ENCODE data around the gene NEK10. TPM values are rescaled to one million over a fixed set of nuclear protein-coding genes. Genes with fewer than 3 reads are reported as not detected.

Gene NEK10
- total RNA-seq, 1 experiment from 2014 or later: 1.2 TPM

GRCh38 chr3:27275441-27275990 is 93.7 kb downstream of the NEK10 start:
- no peak for ATAC-seq

More at GRCh38 chr3:27275441-27275990, 93.7 kb downstream of the NEK10 start:
- H3K4me1 ChIP-seq (ENCODE audit: control insufficient read depth in 1 of 2, insufficient read depth in 2 of 2, low read length in 2 of 2): no peaks in the 10 kb centered on the region
- no peaks in the 10 kb centered on the region for H4K20me1 ChIP-seq (ENCODE audit: insufficient read depth)
- no peaks in the 10 kb centered on the region for H3K9me2 ChIP-seq (ENCODE audit: insufficient read depth)
- ChIA-PET CTCF (no interaction called here), POLR2A (no interaction called here), RAD21 (ENCODE audit: low non-redundant PET in 1 of 2, low total read pairs in 2 of 2, uncharacterized antibody in 2 of 2, unreplicated experiment in 2 of 2) (no interaction called here)
- no peaks in the 10 kb centered on the region for H3K79me2 ChIP-seq (ENCODE audit: insufficient read depth, low read length)
- no peaks in the 10 kb centered on the region for H3K36me3 ChIP-seq (ENCODE audit: control insufficient read depth in 1 of 2, insufficient read depth in 2 of 2, low read length in 2 of 2)
- DNase-seq (ENCODE audit: low read depth, low spot score): no peak
- H3K4me3 ChIP-seq (replicated peaks in 1 of 2; ENCODE audit: low read depth in 1 of 2, low read length in 2 of 2): no peak overlapping the region
- intact Hi-C loops (cut with micrococcal nuclease): no loop called here
- no peak overlapping the region for H2AFZ ChIP-seq (ENCODE audit: low read depth, low read length, poor library complexity, severe bottlenecking)
- H3K9me3 ChIP-seq (ENCODE audit: control insufficient read depth in 1 of 2, insufficient read depth in 1 of 2, low read depth in 1 of 2, low read length in 2 of 2): no peaks in the 10 kb centered on the region
- H3K27ac ChIP-seq (ENCODE audit: low read depth, low read length): no peak overlapping the region
- BruUV-seq (replicated peaks): no TSS peak
- no peak overlapping the region for H3K9ac ChIP-seq (ENCODE audit: low read length)
- TF ChIP-seq RAD21 (IDR thresholded peaks at IDR 0.05; ENCODE audit: low read depth) (no peak), JUND (IDR thresholded peaks at IDR 0.05) (no peak), EZH2 (IDR thresholded peaks at IDR 0.05) (no peak), CBX3 (IDR thresholded peaks at IDR 0.05; ENCODE audit: low read depth) (no peak), SP1 (IDR thresholded peaks at IDR 0.05; ENCODE audit: low read depth) (no peak), CTCF (IDR thresholded peaks at IDR 0.05 in 2 of 3, conservative IDR thresholded peaks at IDR 0.05 in 1 of 3; ENCODE audit: borderline replicate concordance in 1 of 3, insufficient read depth in 1 of 3, low read depth in 2 of 3, low read length in 2 of 3) (no peak), ZBTB33 (IDR thresholded peaks at IDR 0.05; ENCODE audit: extremely low read depth, insufficient replicate concordance, low read length) (no peak), EZH2phosphoT487 (IDR thresholded peaks at IDR 0.05; ENCODE audit: borderline replicate concordance) (no peak), ZFX (IDR thresholded peaks at IDR 0.05) (no peak), ZNF274 (IDR thresholded peaks at IDR 0.05; ENCODE audit: low read depth, low read length) (no peak), EGR1 (IDR thresholded peaks at IDR 0.05; ENCODE audit: low read depth) (no peak), ELF1 (IDR thresholded peaks at IDR 0.05; ENCODE audit: borderline replicate concordance, low read depth) (no peak), FOSL1 (IDR thresholded peaks at IDR 0.05; ENCODE audit: low read depth) (no peak), REST (IDR thresholded peaks at IDR 0.05; ENCODE audit: low read depth) (no peak)
- TF ChIP-seq, protein P1, sequence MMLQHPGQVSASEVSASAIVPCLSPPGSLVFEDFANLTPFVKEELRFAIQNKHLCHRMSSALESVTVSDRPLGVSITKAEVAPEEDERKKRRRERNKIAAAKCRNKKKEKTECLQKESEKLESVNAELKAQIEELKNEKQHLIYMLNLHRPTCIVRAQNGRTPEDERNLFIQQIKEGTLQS (IDR thresholded peaks at IDR 0.05): no peak
- TF ChIP-seq, protein P2, sequence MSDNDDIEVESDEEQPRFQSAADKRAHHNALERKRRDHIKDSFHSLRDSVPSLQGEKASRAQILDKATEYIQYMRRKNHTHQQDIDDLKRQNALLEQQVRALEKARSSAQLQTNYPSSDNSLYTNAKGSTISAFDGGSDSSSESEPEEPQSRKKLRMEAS (IDR thresholded peaks at IDR 0.05): no peak
- no peak overlapping the region for H3K4me2 ChIP-seq (ENCODE audit: low read length)
- H3K27me3 ChIP-seq (ENCODE audit: insufficient read depth, low read length): no peaks in the 10 kb centered on the region
